Measurements from ENCODE around the gene SLC25A18.
"Not testable (repeated sequence)": the region's sequence is repeated elsewhere in the genome, so short reads cannot be mapped to it uniquely, and the experiment has no call there.

- not testable (repeated sequence) for TF ChIP-seq TARDBP (IDR thresholded peaks at IDR 0.05); NFRKB (IDR thresholded peaks at IDR 0.05); ELF4 (IDR thresholded peaks at IDR 0.05); CTBP1 (IDR thresholded peaks at IDR 0.05; ENCODE audit: borderline replicate concordance); FOXM1 (IDR thresholded peaks at IDR 0.05; ENCODE audit: borderline replicate concordance); FOXK2 (IDR thresholded peaks at IDR 0.05); HDGF (IDR thresholded peaks at IDR 0.05; ENCODE audit: borderline replicate concordance); SP1 (IDR thresholded peaks at IDR 0.05); SUZ12 (IDR thresholded peaks at IDR 0.05); FOXA1 (IDR thresholded peaks at IDR 0.05); PKNOX1 (IDR thresholded peaks at IDR 0.05)
Observed at GRCh38 chr22:17636850-17637249, 73.6 kb downstream of the SLC25A18 start.
